CD4-positive, alpha-beta T cell treated with Interleukin-1 beta for 1 hour (primary cell): Measurements from ENCODE around the gene TMEM208.

Experiments used
- DNase-seq, 2 donors: peaks; one replicate each; pipeline ENCODE4 v3.0.0-alpha.2; 2020 to 2022

The TMEM208 gene

DNA sequence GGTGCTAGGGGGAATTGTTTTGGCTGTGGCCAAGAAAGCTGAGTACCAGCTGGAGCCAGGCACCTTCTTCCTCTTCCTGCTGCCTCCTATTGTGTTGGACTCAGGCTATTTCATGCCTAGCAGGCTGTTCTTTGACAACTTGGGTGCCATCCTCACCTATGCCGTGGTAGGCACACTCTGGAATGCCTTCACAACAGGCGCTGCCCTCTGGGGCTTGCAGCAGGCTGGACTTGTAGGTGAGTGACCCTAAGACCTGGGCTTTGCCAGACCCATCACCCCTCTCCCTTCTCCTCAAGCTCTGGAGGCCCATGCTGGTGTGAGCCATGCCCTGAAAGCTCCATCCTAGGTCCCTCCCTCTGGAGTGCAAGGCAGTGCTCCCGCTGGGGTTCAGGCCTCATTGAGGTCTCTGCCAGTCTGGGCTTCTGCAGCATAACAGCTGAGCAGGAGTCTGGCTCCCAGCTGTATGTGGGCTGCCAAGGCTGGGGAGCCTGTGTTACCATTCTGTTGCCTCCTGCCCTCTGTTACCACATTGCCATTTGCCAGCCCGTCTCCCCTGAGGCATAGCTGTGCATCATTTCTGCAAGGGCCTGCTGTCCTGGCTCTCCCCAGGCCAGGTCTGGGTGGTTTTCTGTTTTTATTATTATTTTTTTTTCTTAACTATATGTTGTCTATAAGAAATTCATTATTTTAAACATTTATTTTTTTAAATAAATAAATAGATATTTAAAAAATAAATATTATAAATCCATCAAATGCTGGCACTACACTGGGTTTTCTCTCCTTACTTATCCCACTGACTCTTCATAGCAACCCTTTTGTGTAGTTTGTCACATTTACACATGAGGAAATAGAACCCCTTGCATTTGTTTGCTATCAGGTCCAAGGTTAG, 25.9 kb downstream of the TMEM208 start:
- no peak for DNase-seq

DNA sequence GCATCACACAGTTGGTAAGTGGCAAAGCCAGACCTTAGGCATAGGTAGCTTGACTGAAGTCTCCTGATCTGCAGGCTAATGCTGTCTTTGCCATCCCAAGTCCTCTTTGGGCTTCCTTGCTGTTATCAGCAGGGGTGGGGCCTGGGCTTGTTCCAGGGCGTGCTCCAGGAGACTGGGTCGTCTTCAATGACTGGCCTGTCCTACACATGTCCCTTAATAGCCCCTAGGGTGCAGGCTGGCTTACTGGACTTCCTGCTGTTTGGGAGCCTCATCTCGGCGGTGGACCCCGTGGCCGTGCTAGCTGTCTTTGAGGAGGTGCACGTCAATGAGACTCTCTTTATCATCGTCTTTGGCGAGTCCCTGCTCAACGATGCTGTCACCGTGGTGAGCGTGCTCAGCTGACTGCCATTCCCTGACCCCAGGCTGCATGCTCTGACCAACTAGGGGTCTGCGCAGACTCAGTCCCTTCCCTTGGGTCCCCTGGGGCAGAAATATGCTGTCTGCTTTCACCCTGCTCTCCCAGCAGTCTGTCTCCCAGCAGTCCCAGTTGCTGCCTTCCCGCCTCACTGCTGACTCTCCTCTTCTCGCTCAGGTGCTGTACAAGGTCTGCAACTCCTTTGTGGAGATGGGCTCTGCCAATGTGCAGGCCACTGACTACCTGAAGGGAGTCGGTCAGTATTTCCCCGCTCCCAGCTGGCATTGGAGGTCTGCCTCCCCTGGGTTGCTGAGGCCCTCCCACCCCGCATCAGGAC, 28.0 kb downstream of the TMEM208 start:
- no peak for DNase-seq

DNA sequence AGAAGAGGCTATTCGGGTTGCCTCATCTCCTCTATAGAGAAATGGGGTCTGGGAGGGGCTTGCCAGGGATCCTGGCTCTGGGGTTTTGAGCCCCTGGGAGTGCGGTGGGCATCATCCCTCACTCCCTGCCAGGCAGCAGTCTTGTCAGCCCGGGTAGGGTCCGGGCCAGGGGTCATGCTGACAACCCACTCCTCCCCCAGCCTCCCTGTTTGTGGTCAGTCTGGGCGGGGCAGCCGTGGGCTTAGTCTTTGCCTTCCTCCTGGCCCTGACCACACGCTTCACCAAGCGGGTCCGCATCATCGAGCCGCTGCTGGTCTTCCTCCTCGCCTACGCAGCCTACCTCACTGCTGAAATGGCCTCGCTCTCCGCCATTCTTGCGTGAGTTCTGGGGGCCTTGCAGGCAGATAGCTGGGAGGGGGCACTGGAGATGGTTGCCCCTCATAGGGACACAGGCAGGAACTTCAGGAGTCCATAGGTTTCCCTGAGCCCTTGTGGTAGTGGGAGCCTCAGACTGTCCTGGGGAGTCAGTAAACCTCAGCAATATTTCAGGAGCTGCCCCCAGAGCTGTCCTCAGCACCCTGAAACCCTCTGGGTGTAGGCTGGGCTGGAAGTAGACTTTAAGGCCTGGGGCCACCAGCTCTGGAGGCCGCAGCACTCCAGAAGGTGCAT, 28.8 kb downstream of the TMEM208 start:
- no peak for DNase-seq

DNA sequence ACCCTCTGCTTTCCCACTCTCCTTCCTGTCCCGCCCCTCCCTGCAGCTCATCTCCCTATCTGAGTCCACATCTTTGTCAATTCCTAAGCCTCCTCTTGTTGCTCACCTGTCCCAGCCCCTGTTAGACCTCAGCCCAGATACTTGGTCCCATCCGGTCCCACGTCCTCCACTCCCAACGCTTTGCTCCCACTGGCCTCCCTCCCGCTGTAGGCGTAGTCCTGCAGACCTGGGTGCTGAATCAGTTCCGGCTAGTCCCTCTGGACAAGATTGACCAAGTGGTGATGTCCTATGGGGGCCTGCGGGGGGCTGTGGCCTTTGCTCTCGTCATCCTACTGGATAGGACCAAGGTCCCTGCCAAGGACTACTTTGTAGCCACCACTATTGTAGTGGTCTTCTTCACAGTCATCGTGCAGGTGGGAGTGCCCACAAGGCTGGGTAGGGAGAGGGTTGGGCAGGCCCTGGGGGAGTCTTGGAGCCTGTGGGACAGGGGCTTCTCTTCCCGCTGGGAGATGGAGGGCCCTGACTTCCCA, 29.8 kb downstream of the TMEM208 start:
- no peak for DNase-seq

DNA sequence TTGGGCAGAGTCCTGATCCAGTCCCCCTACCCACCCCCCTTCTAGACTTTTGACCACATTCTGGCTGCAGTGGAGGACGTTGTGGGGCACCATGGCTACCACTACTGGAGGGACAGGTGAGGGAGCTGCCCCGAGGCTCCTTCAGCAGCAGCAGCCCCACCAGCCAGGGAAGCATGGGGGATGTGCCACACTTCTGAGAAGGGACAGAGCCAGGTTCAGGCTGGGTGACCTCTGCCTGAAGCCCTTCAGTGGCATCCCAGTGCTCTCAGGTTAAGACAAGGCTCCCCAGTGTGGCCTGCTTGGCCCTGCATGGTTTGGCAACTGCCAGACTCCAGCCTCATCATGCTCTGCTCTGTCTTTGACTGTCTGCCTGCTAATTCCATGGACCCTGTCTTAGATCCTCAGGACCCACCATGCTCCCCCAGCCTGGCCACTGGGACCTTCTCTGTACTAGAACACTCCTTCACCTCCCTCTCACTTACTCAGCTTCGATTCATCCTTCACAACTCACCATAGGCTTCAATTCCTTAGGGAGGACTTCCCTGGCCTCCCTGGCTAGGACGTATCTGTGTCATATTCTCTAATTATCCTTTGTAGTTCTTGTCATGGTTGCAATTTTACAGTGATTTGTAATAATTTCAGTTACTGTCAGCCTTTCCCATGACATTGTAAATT, 30.7 kb downstream of the TMEM208 start:
- DNase-seq = no peak

DNA sequence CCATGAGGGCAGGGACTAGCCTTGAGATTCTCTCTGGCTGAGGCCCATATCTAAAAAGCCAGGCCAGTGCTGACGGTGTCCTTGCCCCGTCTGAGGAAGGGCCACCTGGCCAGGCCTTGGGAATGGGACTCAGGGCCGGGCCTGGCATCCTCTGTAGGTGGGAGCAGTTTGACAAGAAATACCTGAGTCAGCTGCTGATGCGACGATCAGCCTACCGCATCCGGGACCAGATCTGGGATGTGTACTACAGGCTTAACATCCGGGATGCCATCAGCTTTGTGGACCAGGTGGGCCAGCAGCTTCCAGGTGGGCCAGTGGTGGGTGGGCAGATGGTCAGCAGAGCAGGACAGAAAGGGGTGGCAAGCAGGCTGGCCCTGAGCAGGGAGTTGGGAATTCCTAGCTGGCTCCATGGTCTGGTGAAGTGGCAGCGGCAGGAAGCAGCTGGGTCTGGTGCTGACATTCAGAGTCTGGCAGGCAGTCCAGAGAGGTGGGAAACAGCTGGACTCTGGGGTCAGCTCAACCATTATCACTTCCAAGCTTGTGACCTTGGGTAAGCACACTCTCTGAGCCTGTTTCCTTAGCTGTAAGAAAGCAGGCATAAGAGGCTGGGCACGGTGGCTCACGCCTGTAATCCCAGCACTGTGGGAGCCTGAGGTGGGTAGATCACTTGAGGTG, 31.4 kb downstream of the TMEM208 start:
- DNase-seq = no peak

DNA sequence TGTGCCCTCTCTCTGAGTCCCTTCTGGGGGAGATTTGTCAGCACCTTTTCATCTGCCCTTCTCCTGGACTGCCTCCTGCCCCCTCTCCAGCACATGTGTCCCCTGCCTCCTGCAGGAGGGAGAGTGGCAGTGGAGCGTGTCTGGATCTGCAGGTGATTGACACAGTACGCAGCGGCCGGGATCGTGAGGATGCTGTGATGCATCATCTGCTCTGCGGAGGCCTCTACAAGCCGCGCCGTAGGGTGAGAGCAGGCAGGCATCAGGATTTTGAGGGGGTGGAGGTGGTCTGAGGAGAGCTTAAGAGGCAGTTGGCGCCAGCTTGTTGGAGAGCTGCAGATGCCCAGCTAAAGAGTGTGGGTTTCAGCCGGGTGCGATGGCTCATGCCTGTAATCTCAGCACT, 32.8 kb downstream of the TMEM208 start:
- DNase-seq = no peak

DNA sequence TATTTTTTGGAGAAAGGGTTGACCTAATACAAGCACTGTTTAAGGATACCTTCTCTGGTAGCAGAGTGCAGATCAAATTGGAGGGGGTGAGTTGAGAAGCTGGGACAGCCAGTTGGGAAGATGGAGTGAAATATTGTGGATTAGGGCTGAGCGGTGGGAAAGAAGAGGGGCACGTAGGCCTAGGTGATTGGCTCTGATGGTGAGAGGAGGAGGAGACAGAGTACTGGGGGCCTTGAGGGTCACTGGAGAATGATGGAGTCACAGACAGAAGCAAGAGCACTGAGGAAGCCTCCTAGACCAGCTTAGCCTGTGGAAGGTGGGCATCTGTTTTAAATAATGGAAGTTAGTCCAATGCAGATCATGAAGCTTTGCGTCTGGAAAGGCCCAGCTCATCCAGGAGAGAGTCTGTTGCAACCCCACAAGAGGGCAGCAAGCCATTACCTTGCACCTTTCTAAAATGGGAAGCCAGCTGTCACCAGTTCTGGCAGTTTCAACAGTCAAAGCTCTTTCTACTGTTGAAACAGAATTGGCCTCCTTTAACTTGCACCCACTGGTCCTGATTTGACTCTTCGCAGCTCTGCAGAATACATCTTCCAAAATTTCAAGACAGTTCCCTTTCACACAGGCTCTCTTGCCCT, 33.6 kb downstream of the TMEM208 start:
- peak in 1 of 2 donors; percentile 37 for DNase-seq

DNA sequence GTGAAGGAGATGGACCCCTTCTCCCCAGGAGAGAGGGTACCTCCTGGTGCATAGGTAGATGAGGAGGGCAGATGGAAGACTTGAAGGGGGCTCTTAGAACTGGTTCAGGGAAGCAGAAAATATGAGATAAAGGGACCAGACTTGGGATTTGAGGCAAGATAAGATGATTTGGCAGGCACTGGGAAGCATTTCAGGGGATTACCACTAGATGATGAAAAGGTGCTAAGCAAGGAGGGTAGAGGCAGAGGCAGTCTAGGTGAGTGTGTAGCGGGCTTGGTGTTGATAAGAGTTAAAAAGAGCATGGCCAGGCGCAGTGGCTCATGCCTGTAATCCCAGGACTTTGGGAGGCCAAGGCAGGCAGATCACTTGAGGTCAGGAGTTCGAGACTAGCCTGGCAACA, 36.3 kb downstream of the TMEM208 start:
- no peak for DNase-seq

DNA sequence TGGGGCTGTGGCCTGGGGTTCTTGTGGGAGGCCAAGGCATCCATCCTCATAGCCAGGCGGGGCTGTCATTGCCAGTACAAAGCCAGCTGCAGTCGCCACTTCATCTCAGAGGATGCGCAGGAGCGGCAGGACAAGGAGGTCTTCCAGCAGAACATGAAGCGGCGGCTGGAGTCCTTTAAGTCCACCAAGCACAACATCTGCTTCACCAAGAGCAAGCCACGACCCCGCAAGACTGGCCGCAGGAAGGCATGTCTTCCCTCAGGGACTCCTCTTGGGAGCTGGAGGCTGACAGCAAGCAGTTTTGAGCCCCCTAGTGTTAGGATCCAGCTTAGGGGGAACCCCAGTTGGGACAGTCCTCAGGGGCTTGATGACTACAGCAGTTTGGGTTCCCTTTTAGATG, 37.3 kb downstream of the TMEM208 start:
- DNase-seq = no peak

DNA sequence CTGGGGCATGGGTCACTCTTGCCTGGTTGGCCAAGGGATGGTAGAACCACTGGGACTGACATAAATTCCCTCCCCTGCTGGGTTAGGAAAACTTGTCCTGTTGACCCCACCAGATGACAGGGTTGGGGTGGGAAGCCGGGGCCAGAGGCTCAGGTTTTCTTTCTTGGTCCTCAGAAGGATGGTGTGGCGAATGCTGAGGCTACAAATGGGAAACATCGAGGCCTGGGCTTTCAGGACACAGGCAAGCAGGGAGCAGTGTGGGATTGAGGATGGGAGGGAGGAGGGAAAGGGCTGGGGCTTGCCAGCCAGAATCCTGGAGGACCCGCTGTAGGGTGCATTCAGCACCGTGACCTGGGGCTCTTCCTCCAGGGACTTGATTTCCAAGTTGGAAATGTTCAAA, 37.9 kb downstream of the TMEM208 start:
- no peak for DNase-seq

DNA sequence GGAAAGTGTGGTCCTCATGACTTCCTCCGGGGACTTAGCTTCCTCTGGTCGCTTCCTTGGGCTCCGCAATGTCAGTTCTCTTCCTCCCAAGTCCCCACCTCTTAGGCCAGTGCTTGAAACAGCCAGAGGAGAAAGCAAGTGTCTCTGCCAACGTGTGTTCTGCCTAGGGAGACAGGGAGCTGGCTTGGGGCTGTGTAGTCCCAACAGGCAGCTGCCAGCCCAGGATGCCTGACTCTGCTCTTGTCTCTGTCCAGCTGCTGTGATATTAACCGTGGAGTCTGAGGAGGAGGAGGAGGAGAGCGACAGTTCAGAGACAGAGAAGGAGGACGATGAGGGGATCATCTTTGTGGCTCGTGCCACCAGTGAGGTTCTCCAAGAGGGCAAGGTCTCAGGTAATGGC, 38.9 kb downstream of the TMEM208 start:
- DNase-seq = no peak

DNA sequence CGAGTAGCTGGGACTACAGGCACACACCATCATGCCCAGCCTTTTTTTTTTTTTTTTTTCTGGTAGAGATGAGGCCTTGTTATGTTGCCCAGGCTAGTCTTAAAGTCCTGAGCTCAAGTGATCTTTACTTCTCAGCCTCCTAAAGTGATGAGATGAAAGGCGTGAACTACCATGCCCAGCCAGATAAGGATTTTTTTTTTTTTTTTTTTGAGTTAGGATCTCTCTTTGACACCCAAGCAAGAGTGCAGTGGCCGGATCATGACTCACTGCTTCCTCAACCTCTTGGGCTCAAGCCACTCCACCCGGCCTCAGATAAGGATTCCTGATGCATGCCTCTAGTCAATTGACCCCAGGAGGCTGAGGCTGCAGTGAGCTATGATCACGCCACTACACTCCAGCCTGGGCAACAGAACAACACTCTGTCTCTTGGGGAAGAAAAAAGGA, 41.2 kb downstream of the TMEM208 start:
- DNase-seq = no peak

DNA sequence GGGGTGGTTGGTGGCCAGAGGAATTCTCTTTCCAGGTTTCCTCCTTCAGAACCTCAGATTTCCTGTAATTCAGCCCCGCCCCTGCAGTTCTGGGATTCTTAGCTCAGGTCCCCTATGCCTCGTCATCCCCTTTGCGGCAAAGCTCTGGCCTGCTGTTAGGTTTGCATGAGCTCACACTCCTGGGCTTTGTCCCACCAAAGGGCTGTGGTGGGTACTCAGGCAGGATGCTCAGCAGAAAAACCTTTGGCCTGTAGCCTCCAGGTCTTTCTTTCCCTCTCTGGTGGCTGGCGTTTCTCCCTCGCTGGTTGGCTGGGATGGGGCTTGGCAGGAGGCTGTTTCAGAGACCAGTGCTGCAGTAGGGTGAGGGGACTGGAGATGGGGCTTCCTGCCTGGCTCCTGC, 42.8 kb downstream of the TMEM208 start:
- no peak for DNase-seq

DNA sequence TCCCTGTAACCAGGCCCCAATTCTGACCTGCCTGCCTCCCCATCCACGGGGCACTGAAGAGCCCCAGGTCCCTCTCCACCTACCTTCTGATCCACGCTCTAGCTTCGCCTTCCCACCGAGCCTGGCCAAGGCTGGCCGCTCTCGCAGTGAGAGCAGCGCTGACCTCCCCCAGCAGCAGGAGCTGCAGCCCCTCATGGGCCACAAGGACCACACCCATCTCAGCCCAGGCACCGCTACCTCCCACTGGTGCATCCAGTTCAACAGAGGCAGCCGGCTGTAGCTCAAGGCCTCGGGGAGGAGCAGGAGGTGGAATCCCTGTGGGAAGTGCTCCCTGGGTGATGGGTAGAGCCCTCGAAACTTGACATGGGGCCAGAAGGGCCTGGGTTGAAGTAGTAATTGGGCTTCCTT, 44.0 kb downstream of the TMEM208 start:
- no peak for DNase-seq

DNA sequence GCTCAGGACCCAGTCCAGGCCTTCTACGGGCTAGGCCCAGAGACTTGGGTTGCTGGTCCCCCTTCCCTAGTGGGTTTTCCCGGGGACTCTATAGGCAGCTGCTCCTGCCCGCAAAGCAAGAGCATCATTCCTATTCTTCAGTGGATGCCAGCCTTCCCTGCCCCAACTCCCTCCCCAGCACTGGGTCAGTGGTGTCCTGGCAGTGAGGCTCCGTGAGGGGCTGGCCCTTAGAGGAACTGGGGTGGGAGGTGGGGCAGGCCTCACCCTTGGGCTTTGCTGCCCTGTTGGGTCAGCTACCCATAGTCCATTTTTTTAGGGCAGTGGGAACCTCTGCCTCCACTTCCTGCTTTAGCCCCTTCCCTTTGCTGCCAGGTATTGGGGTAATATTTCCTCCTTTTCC, 44.5 kb downstream of the TMEM208 start:
- no peak for DNase-seq

DNA sequence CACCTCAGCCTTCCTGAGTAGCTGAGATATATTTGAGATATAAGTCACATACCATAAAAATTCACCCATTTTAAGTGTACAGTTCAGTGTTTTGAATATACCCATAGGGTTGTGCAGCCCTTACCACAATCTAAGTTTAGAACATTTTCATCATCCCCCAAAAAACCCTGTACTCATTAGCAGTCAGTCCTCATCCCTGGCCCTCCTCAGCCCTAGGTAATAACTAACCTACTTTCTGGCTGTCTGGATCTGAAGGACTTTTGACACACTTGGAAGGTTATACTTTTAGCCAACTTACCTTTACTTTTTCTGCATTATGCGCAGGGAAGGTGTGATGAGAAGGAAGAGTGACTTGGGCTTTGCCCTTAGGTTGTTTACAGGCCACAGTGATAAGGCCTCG, 48.4 kb downstream of the TMEM208 start:
- DNase-seq = no peak

DNA sequence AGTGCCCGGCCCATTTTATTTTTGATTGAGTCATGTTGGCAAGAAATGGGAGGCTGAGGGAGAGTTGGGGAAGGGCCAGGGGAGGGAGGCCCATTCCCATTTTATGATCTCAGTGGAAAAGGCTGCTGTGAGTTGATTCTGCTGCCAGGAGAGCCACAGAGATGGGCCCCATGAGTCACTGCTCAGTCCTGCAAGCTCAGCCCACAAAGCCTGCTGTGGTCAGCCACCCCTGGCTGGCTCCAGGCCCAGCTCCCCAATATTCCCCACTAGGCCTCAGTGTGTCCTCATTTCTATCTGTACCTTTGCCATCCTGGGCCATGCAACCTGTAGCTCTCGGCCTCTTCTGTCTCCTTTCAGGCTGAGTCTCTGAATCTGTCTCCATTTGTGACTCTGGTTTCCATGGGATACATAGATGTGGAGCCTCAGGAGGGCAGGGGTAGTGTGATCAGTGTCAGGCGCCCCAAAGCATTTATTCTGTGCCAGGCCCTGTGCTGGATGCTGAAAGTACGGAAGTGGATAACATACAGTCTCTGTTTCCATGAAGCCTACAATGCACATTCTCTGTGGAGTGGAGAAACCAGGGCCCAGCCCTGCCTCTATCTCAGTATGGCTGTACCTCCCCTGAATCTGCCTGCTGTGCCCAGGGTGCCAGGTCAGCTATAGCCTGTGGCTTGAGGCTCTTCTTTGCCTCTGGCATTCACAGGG, 50.5 kb downstream of the TMEM208 start:
- DNase-seq = no peak

DNA sequence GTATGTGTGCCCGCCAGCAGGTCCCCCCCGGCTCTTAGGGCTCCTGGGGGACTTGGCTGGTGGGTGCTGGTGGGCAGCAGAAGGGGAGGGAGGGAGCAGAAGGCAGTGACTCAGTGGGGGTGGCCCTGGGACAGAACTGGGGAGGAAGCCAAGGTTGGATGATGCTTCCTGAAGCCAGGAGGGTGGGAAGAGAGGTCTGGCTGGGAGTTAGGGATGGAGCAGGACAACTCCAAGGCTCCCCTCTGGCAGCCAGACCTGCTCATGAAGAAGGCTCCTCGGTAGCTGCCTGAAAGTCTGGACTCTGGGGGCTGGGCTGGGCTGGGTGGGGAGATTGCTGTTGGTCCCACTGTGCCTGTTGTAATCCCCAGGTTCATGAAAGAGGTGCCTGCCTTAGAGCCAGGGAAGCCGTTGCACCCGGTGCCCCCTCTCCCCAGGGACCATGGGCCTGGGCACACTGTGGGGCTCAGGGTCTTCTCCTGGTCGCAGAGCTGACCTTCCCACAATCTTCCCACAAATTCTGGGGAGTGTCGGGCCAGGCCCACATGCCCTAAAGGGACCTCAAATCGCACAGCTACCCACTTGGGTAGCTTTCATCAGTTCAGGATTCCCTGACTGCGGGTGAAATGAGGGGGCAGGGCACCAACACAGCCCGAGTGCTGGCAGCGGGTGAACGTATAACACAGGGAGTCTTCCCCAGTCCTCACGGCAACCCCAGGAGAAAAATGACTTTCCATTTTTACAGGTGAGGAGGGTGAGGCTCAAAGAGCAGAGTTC, 51.3 kb downstream of the TMEM208 start:
- no peak for DNase-seq
